ENCODE data around the gene CCDC194.

DNA sequence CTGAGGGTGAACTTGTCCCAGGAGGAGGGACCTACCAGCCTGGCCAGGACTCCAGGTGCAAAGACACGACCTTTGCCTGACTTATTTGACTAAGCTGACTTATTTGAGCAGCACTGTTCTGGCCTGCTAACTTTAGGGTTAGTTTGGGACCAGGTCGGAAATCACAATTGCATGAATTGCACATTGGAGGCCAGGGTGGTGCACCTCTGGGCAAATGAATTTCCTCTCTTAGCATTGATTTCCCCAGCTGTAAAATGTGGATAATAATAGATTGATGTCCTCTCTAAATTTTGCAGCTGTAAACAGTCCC lies 12.8 kb upstream of the CCDC194 start:
- TF ChIP-seq, protein P1, sequence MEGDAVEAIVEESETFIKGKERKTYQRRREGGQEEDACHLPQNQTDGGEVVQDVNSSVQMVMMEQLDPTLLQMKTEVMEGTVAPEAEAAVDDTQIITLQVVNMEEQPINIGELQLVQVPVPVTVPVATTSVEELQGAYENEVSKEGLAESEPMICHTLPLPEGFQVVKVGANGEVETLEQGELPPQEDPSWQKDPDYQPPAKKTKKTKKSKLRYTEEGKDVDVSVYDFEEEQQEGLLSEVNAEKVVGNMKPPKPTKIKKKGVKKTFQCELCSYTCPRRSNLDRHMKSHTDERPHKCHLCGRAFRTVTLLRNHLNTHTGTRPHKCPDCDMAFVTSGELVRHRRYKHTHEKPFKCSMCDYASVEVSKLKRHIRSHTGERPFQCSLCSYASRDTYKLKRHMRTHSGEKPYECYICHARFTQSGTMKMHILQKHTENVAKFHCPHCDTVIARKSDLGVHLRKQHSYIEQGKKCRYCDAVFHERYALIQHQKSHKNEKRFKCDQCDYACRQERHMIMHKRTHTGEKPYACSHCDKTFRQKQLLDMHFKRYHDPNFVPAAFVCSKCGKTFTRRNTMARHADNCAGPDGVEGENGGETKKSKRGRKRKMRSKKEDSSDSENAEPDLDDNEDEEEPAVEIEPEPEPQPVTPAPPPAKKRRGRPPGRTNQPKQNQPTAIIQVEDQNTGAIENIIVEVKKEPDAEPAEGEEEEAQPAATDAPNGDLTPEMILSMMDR (IDR thresholded peaks at IDR 0.05), result no peak
- TF ChIP-seq POLR2A (IDR thresholded peaks at IDR 0.05), result no peak

All from lower leg skin (tissue), 3 donors.